IMR-90 (cell line): Measurements from ENCODE around the gene ATP6V1E1.

Experiments used
- BHLHE40 ChIP-seq: fragments of 150-350 bp; IDR thresholded peaks from 2 replicates; pipeline ENCODE4 v1.6.1; 2016; ENCODE audit warnings: mild to moderate bottlenecking, low read depth, low read length
- CEBPB ChIP-seq: IDR thresholded peaks from 2 replicates; pipeline ENCODE4 v1.6.1; 2012; ENCODE audit warnings: low read depth, low read length, improper control_type of control experiment
- CHD1 ChIP-seq: IDR thresholded peaks from 2 replicates; pipeline ENCODE4 v1.6.1; 2012; ENCODE audit warnings: low read depth, low read length, improper control_type of control experiment
- MAFK ChIP-seq: IDR thresholded peaks from 2 replicates; pipeline ENCODE4 v1.6.1; 2012; ENCODE audit warnings: low read depth, low read length, improper control_type of control experiment
- MXI1 ChIP-seq: IDR thresholded peaks from 2 replicates; pipeline ENCODE4 v1.6.1; 2012; ENCODE audit warnings: low read depth, mild to moderate bottlenecking, low read length, moderate library complexity, borderline replicate concordance
- POLR2A ChIP-seq: IDR thresholded peaks from 2 replicates; pipeline ENCODE4 v1.6.1; 2012; ENCODE audit warnings: mild to moderate bottlenecking, low read depth, low read length
- RAD21 ChIP-seq: IDR thresholded peaks from 2 replicates; pipeline ENCODE4 v1.6.1; 2012; ENCODE audit warnings: low read length, improper control_type of control experiment
- RCOR1 ChIP-seq: IDR thresholded peaks from 2 replicates; pipeline ENCODE4 v1.6.1; 2012; ENCODE audit warnings: mild to moderate bottlenecking, low read length, improper control_type of control experiment; ENCODE audit not compliant: insufficient replicate concordance
- RFX5 ChIP-seq: IDR thresholded peaks from 2 replicates; pipeline ENCODE4 v1.8.0; 2012; ENCODE audit warnings: low read depth, mild to moderate bottlenecking, low read length, moderate library complexity
- SMC3 ChIP-seq: fragments of 150-350 bp; IDR thresholded peaks from 2 replicates; pipeline ENCODE4 v1.6.1; 2016; ENCODE audit warnings: low read depth, mild to moderate bottlenecking, antibody characterized with exemption, low read length, moderate library complexity
- TF ChIP-seq, protein P1 (sequence below): conservative IDR thresholded peaks from 2 replicates; pipeline ENCODE4 v1.5.1; 2012; ENCODE audit warnings: mild to moderate bottlenecking, low read depth, low read length, improper control_type of control experiment
- TF ChIP-seq, protein P2 (sequence below): fragments of 150-350 bp; IDR thresholded peaks from 2 replicates; pipeline ENCODE4 v1.6.1; 2016; ENCODE audit warnings: low read depth, mild to moderate bottlenecking, low read length, moderate library complexity, borderline replicate concordance
- TF ChIP-seq, protein P3 (sequence below): fragments of 150-350 bp; IDR thresholded peaks from 2 replicates; pipeline ENCODE4 v1.6.1; 2017; ENCODE audit warnings: mild to moderate bottlenecking, antibody characterized with exemption, low read length, low read depth

DNA sequence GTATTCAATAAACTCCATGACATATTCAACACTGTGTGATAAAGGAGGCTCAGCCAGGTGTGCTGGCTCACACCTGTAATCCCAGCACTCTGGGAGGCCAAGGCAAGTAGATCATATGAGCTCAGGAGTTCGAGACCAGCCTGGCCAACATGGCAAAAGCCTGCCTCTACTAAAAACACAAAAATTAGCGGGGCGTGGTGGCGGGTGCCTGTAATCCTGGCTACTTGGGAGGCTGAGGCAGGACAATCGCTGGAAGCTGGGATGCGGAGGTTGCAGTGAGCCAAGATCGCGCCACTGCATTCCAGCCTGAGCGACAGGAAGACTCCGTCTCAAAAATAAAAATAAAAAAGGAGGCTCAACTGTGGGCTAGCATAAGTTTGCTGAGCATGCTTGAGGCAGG is 69.4 kb downstream of the ATP6V1E1 start:
- TF ChIP-seq POLR2A (no peak), RCOR1 (no peak), RFX5 (no peak), MAFK (no peak), BHLHE40 (no peak), CEBPB (no peak), SMC3 (no peak), MXI1 (no peak), RAD21 (no peak), CHD1 (no peak)
- TF ChIP-seq, protein P1, sequence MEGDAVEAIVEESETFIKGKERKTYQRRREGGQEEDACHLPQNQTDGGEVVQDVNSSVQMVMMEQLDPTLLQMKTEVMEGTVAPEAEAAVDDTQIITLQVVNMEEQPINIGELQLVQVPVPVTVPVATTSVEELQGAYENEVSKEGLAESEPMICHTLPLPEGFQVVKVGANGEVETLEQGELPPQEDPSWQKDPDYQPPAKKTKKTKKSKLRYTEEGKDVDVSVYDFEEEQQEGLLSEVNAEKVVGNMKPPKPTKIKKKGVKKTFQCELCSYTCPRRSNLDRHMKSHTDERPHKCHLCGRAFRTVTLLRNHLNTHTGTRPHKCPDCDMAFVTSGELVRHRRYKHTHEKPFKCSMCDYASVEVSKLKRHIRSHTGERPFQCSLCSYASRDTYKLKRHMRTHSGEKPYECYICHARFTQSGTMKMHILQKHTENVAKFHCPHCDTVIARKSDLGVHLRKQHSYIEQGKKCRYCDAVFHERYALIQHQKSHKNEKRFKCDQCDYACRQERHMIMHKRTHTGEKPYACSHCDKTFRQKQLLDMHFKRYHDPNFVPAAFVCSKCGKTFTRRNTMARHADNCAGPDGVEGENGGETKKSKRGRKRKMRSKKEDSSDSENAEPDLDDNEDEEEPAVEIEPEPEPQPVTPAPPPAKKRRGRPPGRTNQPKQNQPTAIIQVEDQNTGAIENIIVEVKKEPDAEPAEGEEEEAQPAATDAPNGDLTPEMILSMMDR, result no peak
- TF ChIP-seq, protein P2, sequence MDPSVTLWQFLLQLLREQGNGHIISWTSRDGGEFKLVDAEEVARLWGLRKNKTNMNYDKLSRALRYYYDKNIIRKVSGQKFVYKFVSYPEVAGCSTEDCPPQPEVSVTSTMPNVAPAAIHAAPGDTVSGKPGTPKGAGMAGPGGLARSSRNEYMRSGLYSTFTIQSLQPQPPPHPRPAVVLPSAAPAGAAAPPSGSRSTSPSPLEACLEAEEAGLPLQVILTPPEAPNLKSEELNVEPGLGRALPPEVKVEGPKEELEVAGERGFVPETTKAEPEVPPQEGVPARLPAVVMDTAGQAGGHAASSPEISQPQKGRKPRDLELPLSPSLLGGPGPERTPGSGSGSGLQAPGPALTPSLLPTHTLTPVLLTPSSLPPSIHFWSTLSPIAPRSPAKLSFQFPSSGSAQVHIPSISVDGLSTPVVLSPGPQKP, result no peak
- TF ChIP-seq, protein P3, sequence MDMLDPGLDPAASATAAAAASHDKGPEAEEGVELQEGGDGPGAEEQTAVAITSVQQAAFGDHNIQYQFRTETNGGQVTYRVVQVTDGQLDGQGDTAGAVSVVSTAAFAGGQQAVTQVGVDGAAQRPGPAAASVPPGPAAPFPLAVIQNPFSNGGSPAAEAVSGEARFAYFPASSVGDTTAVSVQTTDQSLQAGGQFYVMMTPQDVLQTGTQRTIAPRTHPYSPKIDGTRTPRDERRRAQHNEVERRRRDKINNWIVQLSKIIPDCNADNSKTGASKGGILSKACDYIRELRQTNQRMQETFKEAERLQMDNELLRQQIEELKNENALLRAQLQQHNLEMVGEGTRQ, result no peak
